Hepatocyte (in vitro differentiated cells): ENCODE results near the gene CDH4. TPM values are rescaled to one million over a fixed set of nuclear protein-coding genes. Genes with fewer than 3 reads are reported as not detected.

Experiments
- DNase-seq: peaks from one replicate; pipeline ENCODE4 v3.0.0-alpha.2; 2016; ENCODE audit warnings: low spot score
- H2AFZ ChIP-seq: fragments of 200-600 bp; sonication (generic); 2 replicates; pipeline ENCODE4 v1.6.0; 2016; ENCODE audit warnings: antibody characterized with exemption, mild to moderate bottlenecking
- H3K27ac ChIP-seq: fragments of 200-600 bp; sonication (generic); 2 replicates; pipeline ENCODE4 v1.5.1; 2016; ENCODE audit warnings: mild to moderate bottlenecking
- H3K27me3 ChIP-seq: fragments of 200-600 bp; sonication (generic); 2 replicates; pipeline ENCODE4 v1.6.1; 2016
- H3K36me3 ChIP-seq: fragments of 200-600 bp; sonication (generic); replicated peaks from 2 replicates; pipeline ENCODE4 v1.5.1; 2016; ENCODE audit warnings: low read depth; ENCODE audit not compliant: insufficient read depth
- H3K4me1 ChIP-seq: fragments of 200-600 bp; sonication (generic); 2 replicates; pipeline ENCODE4 v1.5.1; 2016; ENCODE audit warnings: mild to moderate bottlenecking, moderate library complexity; ENCODE audit not compliant: insufficient read depth
- H3K4me2 ChIP-seq: fragments of 200-600 bp; sonication (generic); 2 replicates; pipeline ENCODE4 v1.6.0; 2016
- H3K4me3 ChIP-seq: fragments of 200-600 bp; sonication (generic); 2 replicates; pipeline ENCODE4 v1.5.1; 2016; ENCODE audit warnings: mild to moderate bottlenecking
- H3K79me2 ChIP-seq: fragments of 200-600 bp; sonication (generic); 2 replicates; pipeline ENCODE4 v1.6.0; 2017; ENCODE audit warnings: mild to moderate bottlenecking
- H3K9me2 ChIP-seq: fragments of 200-600 bp; sonication (generic); replicated peaks from 2 replicates; pipeline ENCODE4 v1.6.0; 2017; ENCODE audit warnings: mild to moderate bottlenecking; ENCODE audit not compliant: insufficient read depth
- H3K9me3 ChIP-seq: fragments of 200-600 bp; sonication (generic); 2 replicates; pipeline ENCODE4 v1.5.1; 2016; ENCODE audit warnings: low read depth, mild to moderate bottlenecking
- H4K20me1 ChIP-seq: fragments of 200-600 bp; sonication (generic); 2 replicates; pipeline ENCODE4 v1.6.0; 2016; ENCODE audit warnings: mild to moderate bottlenecking; ENCODE audit not compliant: insufficient read depth, poor library complexity, severe bottlenecking
- EZH2 ChIP-seq: fragments of 200-600 bp; sonication (generic); IDR thresholded peaks from 2 replicates; pipeline ENCODE4 v1.6.1; 2016; ENCODE audit warnings: antibody characterized with exemption, mild to moderate bottlenecking, borderline replicate concordance
- EZH2phosphoT487 ChIP-seq: fragments of 200-600 bp; sonication (generic); IDR thresholded peaks from one replicate; pipeline ENCODE4 v1.6.1; 2018; ENCODE audit warnings: antibody characterized with exemption, mild to moderate bottlenecking, low read depth, moderate library complexity; ENCODE audit not compliant: unreplicated experiment, severe bottlenecking
- WGBS: methylation state at CpG from one replicate; pipeline ENCODE4 v1.1.6; 2016; ENCODE audit warnings: low lambda C conversion rate; ENCODE audit errors: missing lambda C conversion rate; 5-methylcytosine and 5-hydroxymethylcytosine counted together
- polyA plus RNA-seq: library from polyadenylated mRNA; unstranded; fragments of >200 nt; fragmentation: Nextera tagmentation; extraction: Ambion mirVana; gene quantifications from 2 replicates; pipeline ENCODE4 v1.2.1, GENCODE V29; 2016
- total RNA-seq: library from RNA; depleted of rRNA; stranded (reverse); fragments of >200 nt; gene quantifications from 2 replicates; pipeline ENCODE4 v1.2.3, GENCODE V29; 2014
- TF ChIP-seq, protein P1 (sequence below): fragments of 200-600 bp; sonication (generic); IDR thresholded peaks from 2 replicates; pipeline ENCODE4 v1.5.1; 2016; ENCODE audit warnings: antibody characterized with exemption, mild to moderate bottlenecking; ENCODE audit not compliant: poor library complexity

The CDH4 gene
- total and polyA plus RNA-seq, 2 experiments from 2014 or later = 0.53 to 0.73 TPM

DNA sequence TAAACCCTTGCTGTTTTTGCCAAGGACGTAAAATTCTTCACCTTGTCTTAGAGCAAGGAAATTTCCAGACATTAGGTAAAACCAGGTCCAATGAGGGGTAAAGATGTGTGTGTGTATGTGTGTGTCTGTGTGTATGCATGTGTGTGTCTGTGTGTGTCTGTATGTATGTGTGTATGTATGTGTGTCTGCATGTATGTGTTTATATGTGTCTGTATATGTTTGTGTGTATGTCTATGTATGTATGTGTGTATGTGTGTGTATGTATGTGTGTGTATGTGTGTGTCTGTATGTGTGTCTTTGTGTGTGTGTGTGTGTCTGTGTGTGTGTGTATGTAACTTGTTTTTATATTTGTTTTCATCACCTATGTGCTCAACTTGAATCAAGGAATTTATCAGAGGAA, 439.9 kb downstream of the CDH4 start:
- TF ChIP-seq EZH2phosphoT487 (no peak), EZH2 (no peak)
- TF ChIP-seq, protein P1, sequence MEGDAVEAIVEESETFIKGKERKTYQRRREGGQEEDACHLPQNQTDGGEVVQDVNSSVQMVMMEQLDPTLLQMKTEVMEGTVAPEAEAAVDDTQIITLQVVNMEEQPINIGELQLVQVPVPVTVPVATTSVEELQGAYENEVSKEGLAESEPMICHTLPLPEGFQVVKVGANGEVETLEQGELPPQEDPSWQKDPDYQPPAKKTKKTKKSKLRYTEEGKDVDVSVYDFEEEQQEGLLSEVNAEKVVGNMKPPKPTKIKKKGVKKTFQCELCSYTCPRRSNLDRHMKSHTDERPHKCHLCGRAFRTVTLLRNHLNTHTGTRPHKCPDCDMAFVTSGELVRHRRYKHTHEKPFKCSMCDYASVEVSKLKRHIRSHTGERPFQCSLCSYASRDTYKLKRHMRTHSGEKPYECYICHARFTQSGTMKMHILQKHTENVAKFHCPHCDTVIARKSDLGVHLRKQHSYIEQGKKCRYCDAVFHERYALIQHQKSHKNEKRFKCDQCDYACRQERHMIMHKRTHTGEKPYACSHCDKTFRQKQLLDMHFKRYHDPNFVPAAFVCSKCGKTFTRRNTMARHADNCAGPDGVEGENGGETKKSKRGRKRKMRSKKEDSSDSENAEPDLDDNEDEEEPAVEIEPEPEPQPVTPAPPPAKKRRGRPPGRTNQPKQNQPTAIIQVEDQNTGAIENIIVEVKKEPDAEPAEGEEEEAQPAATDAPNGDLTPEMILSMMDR = no peak
- Histone ChIP-seq H3K4me3 (no peak overlapping the region), H3K4me2 (no peak overlapping the region), H3K9me2 (no peaks in the 10 kb centered on the region), H3K4me1 (no peaks in the 10 kb centered on the region), H2AFZ (no peak overlapping the region), H3K36me3 (no peaks in the 10 kb centered on the region), H3K9me3 (no peaks in the 10 kb centered on the region), H4K20me1 (no peaks in the 10 kb centered on the region), H3K79me2 (no peaks in the 10 kb centered on the region), H3K27me3 (peaks cover 5% of the 10 kb centered on the region), H3K27ac (no peak overlapping the region)
- WGBS = 94% methylated on average over 1 of the region's 1 CpG
- DNase-seq = no peak

DNA sequence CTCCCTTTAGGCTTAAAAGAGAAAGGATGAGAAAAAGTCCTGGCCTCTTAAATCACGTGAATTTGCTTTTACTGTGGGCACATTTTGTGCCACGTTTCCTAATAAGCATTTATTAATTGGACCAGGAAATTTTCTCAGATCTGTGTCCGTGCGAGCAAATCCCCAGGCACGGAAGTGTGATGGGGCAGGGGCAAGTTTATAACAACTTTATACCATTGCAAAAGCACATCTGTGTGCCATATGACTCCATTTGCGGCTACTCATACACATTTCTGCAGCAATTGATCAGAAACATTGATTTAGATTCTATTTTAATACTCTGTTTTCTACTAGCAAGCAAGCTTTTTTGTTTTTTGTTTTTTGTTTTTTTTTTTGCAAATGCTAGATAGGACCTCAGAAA, 440.4 kb downstream of the CDH4 start:
- DNase-seq = no peak
- Histone ChIP-seq H3K4me1 (no peaks in the 10 kb centered on the region), H3K4me2 (no peak overlapping the region), H2AFZ (no peak overlapping the region), H3K27ac (no peak overlapping the region), H3K4me3 (no peak overlapping the region), H3K9me2 (no peaks in the 10 kb centered on the region), H3K9me3 (no peaks in the 10 kb centered on the region), H3K36me3 (no peaks in the 10 kb centered on the region), H4K20me1 (no peaks in the 10 kb centered on the region), H3K27me3 (peaks cover 5% of the 10 kb centered on the region), H3K79me2 (no peaks in the 10 kb centered on the region)
- WGBS = 64% methylated on average over 6 of the region's 6 CpGs
- no peak for TF ChIP-seq EZH2phosphoT487
- TF ChIP-seq EZH2 = no peak
- TF ChIP-seq, protein P1 = no peak

DNA sequence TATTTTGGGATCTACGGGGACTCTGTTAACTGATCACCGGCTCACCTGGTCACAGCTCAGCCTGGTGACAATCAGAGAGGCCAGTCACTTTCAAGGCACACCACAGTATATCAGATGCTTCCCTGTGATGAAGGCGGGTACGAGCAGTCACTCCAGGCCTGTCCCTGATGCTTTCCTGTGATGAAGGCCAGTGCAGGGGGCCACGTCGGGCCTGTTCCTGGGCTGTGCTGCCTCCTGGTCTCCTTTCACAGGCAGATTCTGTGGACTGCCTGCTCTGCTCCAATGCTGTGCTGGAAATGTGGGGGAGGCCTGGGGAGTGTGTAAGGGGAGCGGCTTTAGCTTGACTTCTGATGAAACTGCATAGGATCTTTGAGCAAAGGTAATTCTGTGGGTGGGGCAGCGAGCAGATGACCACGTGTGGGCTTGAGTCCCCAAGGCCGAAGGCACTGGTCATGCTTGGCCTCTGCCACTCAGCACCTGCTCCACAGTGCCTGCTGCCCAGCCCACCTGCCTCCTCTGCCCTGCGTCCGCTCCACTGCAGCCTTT, 441.1 kb downstream of the CDH4 start:
- TF ChIP-seq, protein P1 = no peak
- TF ChIP-seq EZH2phosphoT487 (no peak), EZH2 (no peak)
- Histone ChIP-seq H2AFZ (no peak overlapping the region), H3K27ac (no peak overlapping the region), H3K9me2 (no peaks in the 10 kb centered on the region), H3K27me3 (peaks cover 4% of the 10 kb centered on the region), H3K36me3 (no peaks in the 10 kb centered on the region), H3K4me3 (no peak overlapping the region), H3K9me3 (no peaks in the 10 kb centered on the region), H3K4me2 (no peak overlapping the region), H3K79me2 (no peaks in the 10 kb centered on the region), H4K20me1 (no peaks in the 10 kb centered on the region), H3K4me1 (no peaks in the 10 kb centered on the region)
- 80% methylated on average over 12 of the region's 12 CpGs for WGBS
- no peak for DNase-seq
